Measurements from ENCODE around the gene SORCS2. TPM values are rescaled to one million over a fixed set of nuclear protein-coding genes. Genes with fewer than 3 reads are reported as not detected.
A peak's percentile ranks its signal among the peaks of the same experiment; 100 is the strongest.

The SORCS2 gene
- total and polyA plus RNA-seq, 2 of the 8 experiments (the other 6 are each of a cell fraction or from before 2014, with no cell fraction given), result 0.36 to 1.8 TPM

- no peak overlapping the region for H3K27ac ChIP-seq (ENCODE audit: low read depth, low read length)
- H4K8ac ChIP-seq (ENCODE audit: extremely low read depth, insufficient read depth, low read length), result no peak overlapping the region
- TF ChIP-seq SP4 (IDR thresholded peaks at IDR 0.05; ENCODE audit: low read length), result no peak
- TF ChIP-seq TEAD4 (IDR thresholded peaks at IDR 0.05; ENCODE audit: low read depth, low read length), result no peak
- TF ChIP-seq CEBPB (IDR thresholded peaks at IDR 0.05; ENCODE audit: low read depth, low read length), result no peak
- TF ChIP-seq TAF1 (IDR thresholded peaks at IDR 0.05; ENCODE audit: low read depth, low read length), result no peak
- no peak for TF ChIP-seq POLR2A (IDR thresholded peaks at IDR 0.05; ENCODE audit: control extremely low read depth in 1 of 2, low read depth in 2 of 2, low read length in 2 of 2)
- no peak for TF ChIP-seq SRF (IDR thresholded peaks at IDR 0.05; ENCODE audit: low read depth, low read length)
- no peak for TF ChIP-seq EZH2 (IDR thresholded peaks at IDR 0.05; ENCODE audit: low read depth, low read length, severe bottlenecking)
- no peak for TF ChIP-seq MAFK (IDR thresholded peaks at IDR 0.05; ENCODE audit: low read depth, low read length)
- no peak for TF ChIP-seq SP1 (IDR thresholded peaks at IDR 0.05; ENCODE audit: low read depth, low read length)
- no peak for TF ChIP-seq TBP (IDR thresholded peaks at IDR 0.05; ENCODE audit: low read depth, low read length)
- TF ChIP-seq RFX5 (IDR thresholded peaks at IDR 0.05; ENCODE audit: borderline replicate concordance, low read depth, low read length), result no peak
- TF ChIP-seq POLR2AphosphoS5 (IDR thresholded peaks at IDR 0.05; ENCODE audit: low read depth, low read length), result no peak
- no peak for TF ChIP-seq NANOG (IDR thresholded peaks at IDR 0.05; ENCODE audit: insufficient read depth, low read depth, low read length, poor library complexity, severe bottlenecking)
- TF ChIP-seq YY1 (IDR thresholded peaks at IDR 0.05; ENCODE audit: low read depth, low read length), result no peak
- 0 out of 2 replicates have a peak, but pooled peaks cover 2% of the 10 kb centered on the region for H3K23me2 ChIP-seq (ENCODE audit: low read depth, low read length)
- H3K9me3 ChIP-seq (ENCODE audit: insufficient read depth in 2 of 2, low read depth in 1 of 2, low read length in 1 of 2), result no peaks in the 10 kb centered on the region
- no peak overlapping the region for H2AK5ac ChIP-seq (ENCODE audit: low read depth, low read length)
- no peaks in the 10 kb centered on the region for H3K79me2 ChIP-seq (ENCODE audit: control insufficient read depth in 1 of 2, insufficient read depth in 2 of 2, low read length in 2 of 2)
- H3K79me1 ChIP-seq (ENCODE audit: low read depth, low read length), result no peaks in the 10 kb centered on the region
- no peak overlapping the region for H3K14ac ChIP-seq (ENCODE audit: insufficient read length)
- no peak overlapping the region for H3K4ac ChIP-seq (replicated peaks; ENCODE audit: insufficient read length, low read depth, low read length)
- FAIRE-seq, result no peak
- no peak overlapping the region for H4K5ac ChIP-seq (ENCODE audit: insufficient read length, low read depth, low read length)
- no peak overlapping the region for H3K23ac ChIP-seq (ENCODE audit: insufficient read length)
- WGBS, 2 experiments (ENCODE audit: extremely low coverage in 1 of 2, insufficient coverage in 1 of 2, insufficient read length in 1 of 2, insufficient replicate concordance in 2 of 2, low coverage in 1 of 2, low lambda C conversion rate in 2 of 2, missing lambda C conversion rate in 1 of 2), result 84% methylated on average over 13 of the region's 13 CpGs; no CpG with 5 or more reads in 1 of the 2 experiments
- H3K18ac ChIP-seq (ENCODE audit: extremely low read depth, low read length), result no peak overlapping the region
- H2BK20ac ChIP-seq (ENCODE audit: low read length), result no peak overlapping the region
- H4K91ac ChIP-seq (replicated peaks; ENCODE audit: insufficient read length, low read length), result no peak overlapping the region
- no peaks in the 10 kb centered on the region for H3K36me3 ChIP-seq (ENCODE audit: control insufficient read depth in 2 of 4, insufficient read depth in 4 of 4, low read length in 3 of 4)
- H2BK5ac ChIP-seq (ENCODE audit: low read depth, low read length), result no peak overlapping the region
- peaks cover 0 to 4% of the 10 kb centered on the region in 2 experiments for H4K20me1 ChIP-seq (replicated peaks in 1 of 2; ENCODE audit: control insufficient read depth in 1 of 2, insufficient read depth in 2 of 2, low read length in 2 of 2)
- CTCF ChIA-PET (ENCODE audit: partially characterized antibody), result interaction anchor here (0.7 to 1.2 kb wide), 3 partner anchors 9 to 238 kb away, joined by 3 read pairs; no protein-coding TSS in a partner anchor
- H3K4me3 ChIP-seq (ENCODE audit: extremely low read depth in 1 of 4, insufficient read depth in 2 of 4, low read depth in 3 of 4, low read length in 4 of 4), result no peak overlapping the region
- POLR2A ChIA-PET (ENCODE audit: partially characterized antibody), result no interaction called here
- no peak overlapping the region for H3K56ac ChIP-seq (replicated peaks; ENCODE audit: insufficient read length, low read depth, low read length)
- no peak overlapping the region for H2BK120ac ChIP-seq (replicated peaks; ENCODE audit: low read depth, low read length)
- H2BK12ac ChIP-seq (ENCODE audit: low read depth, low read length), result no peak overlapping the region
- no peak overlapping the region for H2BK15ac ChIP-seq (ENCODE audit: low read length)
- H3K27me3 ChIP-seq (replicated peaks in 1 of 4; ENCODE audit: control insufficient read depth in 3 of 4, extremely low read depth in 1 of 4, insufficient read depth in 3 of 4, low read length in 3 of 4), result no peaks in the 10 kb centered on the region
- no peak overlapping the region for H2AFZ ChIP-seq (ENCODE audit: low read length)
- H3K4me1 ChIP-seq (replicated peaks in 1 of 4; ENCODE audit: control insufficient read depth in 3 of 4, insufficient read depth in 4 of 4, low read length in 3 of 4), result no peaks in the 10 kb centered on the region
- H3K4me2 ChIP-seq (ENCODE audit: insufficient read depth in 1 of 2, low read depth in 2 of 2, low read length in 2 of 2), result no peak overlapping the region
- peak in 1 of 2 experiments; percentile 20 for DNase-seq (ENCODE audit: low read depth in 1 of 2, low spot score in 2 of 2)
- H3K9ac ChIP-seq (replicated peaks in 1 of 4; ENCODE audit: extremely low read depth in 1 of 4, low read depth in 3 of 4, low read length in 3 of 4), result no peak overlapping the region
Observed at GRCh38 chr4:7390336-7390735, 198.0 kb downstream of the SORCS2 start.
